Prostate gland (tissue), 2 donors: ENCODE measurements around the gene NSUN5. TPM values are rescaled to one million over a fixed set of nuclear protein-coding genes. Genes with fewer than 3 reads are reported as not detected.
A peak's percentile ranks its signal among the peaks of the same experiment; 100 is the strongest.
"Not testable (repeated sequence)": the region's sequence is repeated elsewhere in the genome, so short reads cannot be mapped to it uniquely, and the experiment has no call there.

Experiments
- DNase-seq: peaks from one replicate; pipeline ENCODE4 v3.0.0-alpha.2; 2019; ENCODE audit warnings: low spot score
- H3K27ac ChIP-seq, 2 donors: fragments of 200-600 bp; sonication (generic); 2 replicates each; pipeline ENCODE4 v1.5.1; 2017 to 2019
- H3K27me3 ChIP-seq: fragments of 200-600 bp; sonication (generic); replicated peaks from 2 replicates; pipeline ENCODE4 v1.5.1; 2019; ENCODE audit not compliant: insufficient read depth
- H3K36me3 ChIP-seq, 2 donors: fragments of 200-600 bp; sonication (generic); 1 replicate in 1 of 2; 2 replicates in 1 of 2; pipeline versions ENCODE4 v1.5.1 to v1.8.1; 2017 to 2019
- H3K4me1 ChIP-seq: fragments of 200-600 bp; sonication (generic); replicated peaks from 2 replicates; pipeline ENCODE4 v1.5.1; 2019
- H3K4me3 ChIP-seq, 2 donors: fragments of 200-600 bp; sonication (generic); 2 replicates each; pipeline ENCODE4 v1.5.1; 2017 to 2019
- H3K9me3 ChIP-seq: fragments of 200-600 bp; sonication (generic); 2 replicates; pipeline ENCODE4 v1.5.1; 2017
- POLR2A ChIP-seq: fragments of 450-650 bp; IDR thresholded peaks from one replicate; pipeline ENCODE4 v1.6.1; 2016; ENCODE audit warnings: antibody characterized with exemption, mild to moderate bottlenecking
- POLR2AphosphoS5 ChIP-seq: sonication (generic); formaldehyde crosslinking; IDR thresholded peaks from one replicate; pipeline ENCODE4 v1.6.1; 2017; ENCODE audit warnings: antibody characterized with exemption
- WGBS: methylation state at CpG from one replicate; pipeline ENCODE4 v1.1.5; 2018; 5-methylcytosine and 5-hydroxymethylcytosine counted together
- intact Hi-C: fragments of 100-400 bp; cut with DNase I; formaldehyde crosslinking; loops from one replicate; pipeline ENCODE4 v1.14.2; 2022
- total RNA-seq, 2 donors: library from RNA; depleted of rRNA; stranded (reverse); fragments of >200 nt; gene quantifications; one replicate each; pipeline ENCODE4 v1.1.0, GENCODE V29; 2016
- TF ChIP-seq, protein P1 (sequence below), 4 experiments: fragments of 200-600 bp in 2 of 4; fragments of 450-650 bp in 2 of 4; sonication (generic) in 2 of 4; IDR thresholded peaks; 1 replicate in 3 of 4; 2 replicates in 1 of 4; pipeline ENCODE4 v1.5.1; 2016 to 2019; ENCODE audit warnings: antibody characterized with exemption in 4 of 4, mild to moderate bottlenecking in 2 of 4, moderate library complexity in 2 of 4

NSUN5 gene
- total RNA-seq, 2 donors from 2014 or later: 34.3 to 36.3 TPM

- Histone ChIP-seq H3K27ac (no peak overlapping the region), H3K27me3 (no peaks in the 10 kb centered on the region), H3K9me3 (no peaks in the 10 kb centered on the region), H3K36me3 (no peaks in the 10 kb centered on the region), H3K4me1 (no peaks in the 10 kb centered on the region), H3K4me3 (no peak overlapping the region)
- DNase-seq: no peak
- TF ChIP-seq, protein P1, sequence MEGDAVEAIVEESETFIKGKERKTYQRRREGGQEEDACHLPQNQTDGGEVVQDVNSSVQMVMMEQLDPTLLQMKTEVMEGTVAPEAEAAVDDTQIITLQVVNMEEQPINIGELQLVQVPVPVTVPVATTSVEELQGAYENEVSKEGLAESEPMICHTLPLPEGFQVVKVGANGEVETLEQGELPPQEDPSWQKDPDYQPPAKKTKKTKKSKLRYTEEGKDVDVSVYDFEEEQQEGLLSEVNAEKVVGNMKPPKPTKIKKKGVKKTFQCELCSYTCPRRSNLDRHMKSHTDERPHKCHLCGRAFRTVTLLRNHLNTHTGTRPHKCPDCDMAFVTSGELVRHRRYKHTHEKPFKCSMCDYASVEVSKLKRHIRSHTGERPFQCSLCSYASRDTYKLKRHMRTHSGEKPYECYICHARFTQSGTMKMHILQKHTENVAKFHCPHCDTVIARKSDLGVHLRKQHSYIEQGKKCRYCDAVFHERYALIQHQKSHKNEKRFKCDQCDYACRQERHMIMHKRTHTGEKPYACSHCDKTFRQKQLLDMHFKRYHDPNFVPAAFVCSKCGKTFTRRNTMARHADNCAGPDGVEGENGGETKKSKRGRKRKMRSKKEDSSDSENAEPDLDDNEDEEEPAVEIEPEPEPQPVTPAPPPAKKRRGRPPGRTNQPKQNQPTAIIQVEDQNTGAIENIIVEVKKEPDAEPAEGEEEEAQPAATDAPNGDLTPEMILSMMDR (IDR thresholded peaks at IDR 0.05): no peak
- TF ChIP-seq POLR2AphosphoS5: no peak
- no peak for TF ChIP-seq POLR2A
- 42% methylated on average over 11 of the region's 11 CpGs for WGBS
- intact Hi-C loops: no loop called here
Observed at GRCh38 chr7:73329861-73330581, 21.4 kb upstream of the NSUN5 start.

- intact Hi-C loops: no loop called here
- WGBS: 94% methylated on average over 10 of the region's 10 CpGs
- DNase-seq: no peak
- no peak for TF ChIP-seq POLR2AphosphoS5
- TF ChIP-seq, protein P1 (IDR thresholded peaks at IDR 0.05): no peak
- no peak for TF ChIP-seq POLR2A
- Histone ChIP-seq H3K36me3 (no peaks in the 10 kb centered on the region), H3K9me3 (no peaks in the 10 kb centered on the region), H3K27ac (no peak overlapping the region), H3K4me1 (no peaks in the 10 kb centered on the region), H3K4me3 (no peak overlapping the region), H3K27me3 (no peaks in the 10 kb centered on the region)
Observed at GRCh38 chr7:73328696-73329095, 20.1 kb upstream of the NSUN5 start.

DNA sequence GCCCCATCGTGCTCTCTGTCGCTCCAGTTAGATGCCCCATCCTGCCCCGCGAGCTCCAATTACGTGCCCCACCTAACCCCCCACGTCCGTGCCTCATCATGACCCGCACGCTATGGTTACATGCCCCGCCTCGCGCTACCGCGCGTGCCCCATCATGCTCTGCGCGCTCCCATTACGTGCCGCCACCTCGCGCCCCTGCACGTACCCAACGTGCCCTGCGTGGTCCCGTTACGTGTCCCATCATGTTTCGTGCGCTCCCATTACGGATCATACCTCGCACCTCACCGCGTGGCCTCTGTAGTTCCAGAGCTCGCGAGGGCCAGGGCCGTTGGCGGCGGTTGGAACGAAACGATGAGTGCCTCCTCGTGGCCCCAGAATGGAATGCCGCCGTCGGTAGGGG is 19.3 kb upstream of the NSUN5 start, which contains the start of the genes FKBP6 and TRIM50:
Gene FKBP6, plus strand, starts transcription at position 240 of the 400 bp plus-strand sequence. CDS start 268 bp downstream, outside the sequence.
Gene TRIM50, minus strand, starts transcription at position 161 of the 400 bp plus-strand sequence. CDS start 3,295 bp downstream, outside the sequence.
- H3K9me3 ChIP-seq, H3K27ac ChIP-seq, H3K4me3 ChIP-seq, DNase-seq, H3K36me3 ChIP-seq, intact Hi-C loops, H3K4me1 ChIP-seq, H3K27me3 ChIP-seq: not testable (repeated sequence)
- 95% methylated on average over 43 of the region's 43 CpGs for WGBS

GRCh38 chr7:73327449-73327848 is 18.8 kb upstream of the NSUN5 start:
- WGBS: 83% methylated on average over 8 of the region's 13 CpGs
- H3K27me3 ChIP-seq, H3K27ac ChIP-seq: not testable (repeated sequence)

GRCh38 chr7:73325424-73325823 is 16.8 kb upstream of the NSUN5 start:
- H3K9me3 ChIP-seq, H3K27me3 ChIP-seq, H3K4me3 ChIP-seq, intact Hi-C loops, H3K36me3 ChIP-seq, DNase-seq, H3K4me1 ChIP-seq, H3K27ac ChIP-seq: not testable (repeated sequence)
- WGBS: 91% methylated on average over 6 of the region's 6 CpGs

More at GRCh38 chr7:73327449-73327848, 18.8 kb upstream of the NSUN5 start:
- H3K4me1 ChIP-seq, H3K9me3 ChIP-seq, H3K36me3 ChIP-seq, H3K4me3 ChIP-seq, DNase-seq, intact Hi-C loops: not testable (repeated sequence)

- H3K9me3 ChIP-seq, H3K4me1 ChIP-seq, H3K4me3 ChIP-seq, H3K27me3 ChIP-seq, intact Hi-C loops, H3K27ac ChIP-seq, H3K36me3 ChIP-seq: not testable (repeated sequence)
- WGBS: 16% methylated on average over 31 of the region's 31 CpGs
- TF ChIP-seq, protein P1 (IDR thresholded peaks at IDR 0.05): peak in 3 of 4 experiments; percentile 26 to 55 (median 55)
- peak; percentile 29 for DNase-seq
Observed at GRCh38 chr7:73324081-73324845, 15.6 kb upstream of the NSUN5 start.

DNA sequence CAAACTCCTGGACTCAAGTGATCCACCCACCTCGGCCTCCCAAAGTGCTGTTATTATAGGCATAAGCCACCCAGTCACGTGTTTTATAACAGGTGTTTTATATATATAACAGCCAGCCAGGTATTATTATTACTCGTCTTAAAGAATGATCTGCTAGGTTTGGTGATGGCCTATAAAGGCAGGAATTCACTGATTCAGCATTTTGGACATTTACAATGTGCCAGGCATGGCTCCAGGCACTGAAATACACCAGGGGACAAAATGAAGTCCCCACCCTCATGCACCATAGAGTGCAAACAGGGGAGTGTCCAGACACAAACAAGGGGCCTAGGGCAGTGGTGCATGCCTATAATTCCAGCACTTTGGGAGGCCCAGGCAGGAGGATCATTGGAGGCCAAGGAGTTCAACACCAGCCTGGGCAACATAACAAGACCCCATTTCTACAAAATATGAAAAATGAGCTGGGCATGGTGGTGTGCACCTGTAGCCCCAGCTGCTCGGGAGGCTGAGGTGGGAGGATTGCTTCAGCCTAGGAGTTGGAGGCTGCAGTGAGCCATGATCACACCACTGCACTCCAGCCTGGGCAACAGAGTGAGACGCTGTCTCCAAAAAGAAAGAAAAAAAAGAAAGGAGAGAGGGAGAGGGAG is 14.9 kb upstream of the NSUN5 start:
- H3K4me1 ChIP-seq, H3K27me3 ChIP-seq, DNase-seq, intact Hi-C loops, H3K36me3 ChIP-seq, H3K9me3 ChIP-seq, H3K27ac ChIP-seq, H3K4me3 ChIP-seq: not testable (repeated sequence)
- WGBS: 55% methylated on average over 5 of the region's 5 CpGs

DNA sequence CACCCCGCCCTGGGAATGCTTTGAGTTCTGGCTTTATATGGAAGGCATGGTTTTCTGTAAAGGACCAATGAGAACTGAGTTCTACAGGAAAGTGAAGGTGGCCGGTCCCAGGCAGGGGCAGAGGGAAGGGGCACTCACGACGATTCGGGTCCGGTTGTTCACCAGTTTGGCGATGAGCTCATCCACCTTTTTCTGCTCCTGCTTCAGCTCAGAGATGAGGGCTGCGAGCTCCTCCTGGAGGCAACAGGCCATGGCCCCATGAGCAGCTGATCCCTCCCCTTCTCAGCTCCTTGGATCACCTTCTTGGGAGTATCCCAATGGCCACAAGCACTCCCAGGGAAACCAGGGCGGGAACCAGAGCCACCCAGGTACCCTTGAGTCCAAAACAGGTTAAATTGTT is 11.4 kb upstream of the NSUN5 start:
- H3K36me3 ChIP-seq, DNase-seq, H3K9me3 ChIP-seq, H3K27me3 ChIP-seq, H3K27ac ChIP-seq, H3K4me3 ChIP-seq, intact Hi-C loops, H3K4me1 ChIP-seq: not testable (repeated sequence)
- 77% methylated on average over 9 of the region's 9 CpGs for WGBS

DNA sequence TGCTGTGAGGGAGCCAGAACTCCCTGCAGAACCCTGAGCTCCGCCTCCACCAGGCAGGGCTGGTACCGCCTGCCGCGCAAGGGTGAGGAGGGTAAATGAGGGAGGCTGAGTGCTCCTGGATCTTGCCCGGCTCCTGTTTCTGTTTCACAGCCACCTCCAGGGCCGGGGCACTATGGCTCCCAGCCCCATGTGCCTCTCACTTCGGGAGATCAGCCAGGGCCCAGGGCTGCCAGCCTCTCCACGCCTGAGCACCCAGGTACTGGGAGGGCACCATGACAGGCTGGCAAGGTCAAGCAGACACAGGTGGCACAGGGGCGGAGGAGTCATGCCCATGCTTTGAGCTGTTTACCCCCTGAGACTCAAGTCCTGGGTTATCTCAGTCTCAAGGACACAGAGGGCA is 10.9 kb upstream of the NSUN5 start:
- intact Hi-C loops, H3K4me3 ChIP-seq, H3K9me3 ChIP-seq, H3K4me1 ChIP-seq, DNase-seq, H3K27me3 ChIP-seq, H3K27ac ChIP-seq, H3K36me3 ChIP-seq: not testable (repeated sequence)
- 76% methylated on average over 9 of the region's 9 CpGs for WGBS
